T-helper 2 cell (primary cell): ENCODE measurements around the gene DDIT4.
A peak's percentile ranks its signal among the peaks of the same experiment; 100 is the strongest.

Experiments
- DNase-seq, 5 experiments: peaks; one replicate each; pipeline versions ENCODE4 v3.0.0 to v3.0.0-alpha.2; 2012 to 2022

DDIT4 gene

GRCh38 chr10:72318418-72319262 is 44.9 kb downstream of the DDIT4 start:
- DNase-seq = no peak

- peak; percentile 74 to 95 (median 80) for DNase-seq
Measured at GRCh38 chr10:72319416-72320254, 45.9 kb downstream of the DDIT4 start.

DNA sequence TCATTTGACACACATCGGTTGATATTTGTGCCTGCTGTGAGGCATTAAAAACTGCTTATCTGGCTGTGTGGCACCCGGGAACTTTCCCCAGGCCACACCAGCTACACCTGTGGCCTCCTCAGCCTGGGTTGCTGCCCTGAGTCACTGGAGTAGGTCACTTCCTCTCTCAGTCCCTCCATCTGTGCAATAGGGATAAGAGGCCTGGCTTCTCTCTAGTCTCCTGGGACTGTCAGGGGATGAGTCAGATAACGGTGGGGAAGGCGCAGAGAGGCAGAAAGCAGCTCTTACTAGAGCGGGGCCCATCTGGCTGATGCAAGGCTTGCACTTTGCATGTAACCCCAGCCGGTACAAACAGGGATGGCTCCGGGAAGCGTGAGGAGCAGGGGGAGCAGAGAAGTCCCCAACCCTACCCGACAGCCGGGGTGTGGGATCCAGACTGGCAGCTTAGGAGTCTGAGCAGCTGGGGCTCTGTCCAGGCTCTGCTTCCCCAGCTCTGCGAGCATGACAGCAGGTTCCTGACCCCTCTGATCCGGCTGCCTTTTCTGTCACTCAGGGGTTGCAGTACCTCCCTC is 47.0 kb downstream of the DDIT4 start:
- peak in 4 of 5 experiments; percentile 24 to 63 (median 48) for DNase-seq

DNA sequence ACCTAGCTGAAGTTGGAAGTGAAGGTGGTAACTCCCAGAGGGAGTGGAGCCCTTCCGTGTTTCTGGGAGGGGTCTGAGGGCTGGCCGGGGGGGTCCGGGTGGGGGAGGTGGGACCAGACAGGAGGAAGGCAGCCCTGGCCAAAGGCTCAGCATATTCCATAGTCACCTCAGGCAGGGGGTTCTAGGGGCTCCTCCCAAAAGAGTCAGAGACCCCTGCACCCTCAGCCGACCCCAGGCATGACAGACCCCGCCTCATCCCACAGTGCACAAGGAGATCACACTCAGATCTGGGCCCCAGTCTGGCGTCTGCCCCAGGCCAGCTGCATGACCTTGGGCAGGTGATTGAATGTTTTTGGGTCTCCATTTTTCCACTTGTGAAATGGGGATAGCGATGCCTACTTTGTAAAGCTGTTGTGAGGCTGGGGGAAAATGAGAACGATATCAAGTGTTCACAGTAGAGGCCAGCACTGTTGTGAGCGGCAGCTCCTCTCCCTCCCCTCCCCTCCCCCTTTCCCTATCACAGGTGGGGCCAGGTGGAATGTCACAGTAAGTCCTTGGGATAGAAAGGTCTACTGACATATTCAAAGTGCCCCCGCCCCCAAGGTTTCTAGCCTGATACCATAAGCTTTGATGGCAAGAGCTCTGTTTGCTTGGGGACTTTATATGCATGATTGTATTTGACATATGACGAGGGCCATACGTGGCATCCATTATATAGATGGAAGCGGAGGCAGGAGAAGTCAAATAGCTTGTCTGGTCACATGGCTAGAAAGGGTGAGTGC is 47.7 kb downstream of the DDIT4 start:
- DNase-seq = no peak

GRCh38 chr10:72322030-72322279 is 48.2 kb downstream of the DDIT4 start:
- DNase-seq = no peak

GRCh38 chr10:72322280-72323058 is 48.7 kb downstream of the DDIT4 start:
- peak in 2 of 5 experiments; percentile 31 to 53 for DNase-seq

DNA sequence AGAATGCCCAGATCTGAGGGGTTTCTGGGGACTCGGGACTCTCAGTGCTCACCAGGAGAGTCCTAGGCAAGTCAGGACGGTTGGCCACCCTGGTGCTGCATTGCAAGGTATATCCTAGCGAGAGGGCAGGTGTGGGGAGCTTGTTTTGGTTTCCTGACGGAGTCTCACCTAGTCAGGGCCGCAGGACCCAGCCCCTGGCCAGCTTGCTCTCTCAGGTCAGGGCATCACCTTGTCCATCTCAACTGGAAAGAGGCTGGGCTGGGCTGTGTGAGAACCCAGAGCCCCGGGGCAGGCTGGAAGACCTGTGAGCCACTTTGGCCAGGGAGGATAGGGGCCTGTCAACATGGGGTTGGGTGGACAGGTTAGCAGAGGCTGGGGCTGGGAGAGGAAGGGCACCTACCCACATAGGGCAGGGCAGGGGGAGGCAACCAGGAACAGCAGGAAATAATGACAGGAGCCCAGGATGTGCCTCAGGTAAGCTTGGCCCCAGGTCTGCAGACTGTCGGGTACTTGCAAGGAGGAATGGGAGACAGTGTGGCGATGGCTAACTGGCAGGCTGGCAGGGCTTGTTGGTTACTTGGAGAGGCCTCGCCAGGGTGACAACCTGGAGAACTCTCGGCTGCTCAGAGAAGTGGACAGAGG is 49.5 kb downstream of the DDIT4 start:
- DNase-seq = no peak

GRCh38 chr10:72323771-72324191 is 50.1 kb downstream of the DDIT4 start:
- DNase-seq = peak in 1 of 5 experiments; percentile 66
